Endothelial cell of umbilical vein (primary cell): Measurements from ENCODE around the gene HRH3.

Experiments
- POLR2A ChIP-seq: IDR thresholded peaks from 2 replicates; pipeline ENCODE4 v1.6.1; 2012; ENCODE audit warnings: low read depth, mild to moderate bottlenecking, control low read depth, low read length
- TF ChIP-seq, protein P1 (sequence below), 2 donors: IDR thresholded peaks; 1 replicate in 1 of 2; 2 replicates in 1 of 2; pipeline ENCODE4 v1.5.1; 2011; ENCODE audit warnings: low read length in 2 of 2, mild to moderate bottlenecking in 2 of 2, moderate library complexity in 2 of 2, control low read depth in 1 of 2, inconsistent platforms in 1 of 2, low read depth in 1 of 2; ENCODE audit not compliant: insufficient read depth in 1 of 2; ENCODE audit errors: extremely low read depth in 1 of 2

DNA sequence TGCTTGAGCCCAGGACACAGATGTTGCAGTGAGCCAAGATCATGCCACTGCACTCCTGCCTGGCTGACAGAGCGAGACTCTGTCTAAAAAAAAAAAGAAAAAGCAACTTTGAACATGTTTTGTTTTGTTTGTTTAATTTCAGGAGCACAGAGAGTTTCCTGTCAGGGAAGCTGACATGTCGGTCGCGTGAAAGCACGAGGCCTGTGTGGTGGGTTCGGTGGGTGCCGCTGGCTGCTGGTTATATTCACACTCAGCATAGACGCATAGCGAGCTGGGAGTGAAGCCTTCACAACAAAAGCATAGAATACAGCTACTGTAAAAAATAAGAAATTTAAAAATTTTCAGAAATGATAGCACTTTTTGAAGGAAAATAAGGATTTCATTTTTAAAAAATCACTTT, 22.8 kb downstream of the HRH3 start:
- TF ChIP-seq, protein P1, sequence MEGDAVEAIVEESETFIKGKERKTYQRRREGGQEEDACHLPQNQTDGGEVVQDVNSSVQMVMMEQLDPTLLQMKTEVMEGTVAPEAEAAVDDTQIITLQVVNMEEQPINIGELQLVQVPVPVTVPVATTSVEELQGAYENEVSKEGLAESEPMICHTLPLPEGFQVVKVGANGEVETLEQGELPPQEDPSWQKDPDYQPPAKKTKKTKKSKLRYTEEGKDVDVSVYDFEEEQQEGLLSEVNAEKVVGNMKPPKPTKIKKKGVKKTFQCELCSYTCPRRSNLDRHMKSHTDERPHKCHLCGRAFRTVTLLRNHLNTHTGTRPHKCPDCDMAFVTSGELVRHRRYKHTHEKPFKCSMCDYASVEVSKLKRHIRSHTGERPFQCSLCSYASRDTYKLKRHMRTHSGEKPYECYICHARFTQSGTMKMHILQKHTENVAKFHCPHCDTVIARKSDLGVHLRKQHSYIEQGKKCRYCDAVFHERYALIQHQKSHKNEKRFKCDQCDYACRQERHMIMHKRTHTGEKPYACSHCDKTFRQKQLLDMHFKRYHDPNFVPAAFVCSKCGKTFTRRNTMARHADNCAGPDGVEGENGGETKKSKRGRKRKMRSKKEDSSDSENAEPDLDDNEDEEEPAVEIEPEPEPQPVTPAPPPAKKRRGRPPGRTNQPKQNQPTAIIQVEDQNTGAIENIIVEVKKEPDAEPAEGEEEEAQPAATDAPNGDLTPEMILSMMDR (IDR thresholded peaks at IDR 0.05; ENCODE audit: extremely low read depth in 1 of 2, insufficient read depth in 1 of 2, low read depth in 1 of 2, low read length in 2 of 2): no peak
- TF ChIP-seq POLR2A: no peak
